ENCODE data around the gene KLF13. TPM values are rescaled to one million over a fixed set of nuclear protein-coding genes. Genes with fewer than 3 reads are reported as not detected.

Gene KLF13
- total and polyA plus RNA-seq, 2 donors (not counting 1 experiment from before 2014, with no cell fraction given): 65.5 to 140 TPM

DNA sequence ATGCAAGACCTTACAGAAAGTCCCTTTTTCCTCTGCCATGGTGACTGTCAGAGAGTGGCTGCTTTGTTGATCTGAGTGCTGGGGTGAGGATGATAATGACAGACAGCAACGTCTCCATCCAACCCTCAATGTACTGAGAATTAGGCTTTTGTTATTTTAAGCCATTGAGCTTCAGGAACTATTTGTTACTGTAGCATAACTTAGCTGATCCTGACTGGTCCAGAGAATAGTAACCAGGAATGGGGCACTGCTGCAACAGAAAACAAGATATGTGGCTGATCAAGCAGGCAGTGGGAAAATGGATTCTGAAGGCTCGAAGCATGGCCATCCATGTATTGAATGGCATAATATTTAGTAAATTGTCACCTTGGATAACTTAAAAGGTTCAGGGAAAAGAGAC is 5.2 kb upstream of the KLF13 start:
- 93% methylated on average over 2 of the region's 2 CpGs for WGBS (ENCODE audit: insufficient coverage)
- H4K20me1 ChIP-seq (ENCODE audit: control insufficient read depth, insufficient read depth, low read length, poor library complexity, severe bottlenecking): no peaks in the 10 kb centered on the region
- H3K36me3 ChIP-seq (replicated peaks in 1 of 2; ENCODE audit: control extremely low read depth in 1 of 2, control insufficient read depth in 1 of 2, extremely low read depth in 1 of 2, insufficient read depth in 2 of 2, low read length in 1 of 2): no peaks in the 10 kb centered on the region
- Mint-ChIP-seq H3K27me3 (no peaks in the 10 kb centered on the region), H3K4me1 (peaks cover 47% of the 10 kb centered on the region), H3K4me3 (no peak overlapping the region), H3K9me3 (ENCODE audit: insufficient read depth) (no peaks in the 10 kb centered on the region), H3K27ac (peak overlapping the region; percentile 5)
- TF ChIP-seq, protein P1, sequence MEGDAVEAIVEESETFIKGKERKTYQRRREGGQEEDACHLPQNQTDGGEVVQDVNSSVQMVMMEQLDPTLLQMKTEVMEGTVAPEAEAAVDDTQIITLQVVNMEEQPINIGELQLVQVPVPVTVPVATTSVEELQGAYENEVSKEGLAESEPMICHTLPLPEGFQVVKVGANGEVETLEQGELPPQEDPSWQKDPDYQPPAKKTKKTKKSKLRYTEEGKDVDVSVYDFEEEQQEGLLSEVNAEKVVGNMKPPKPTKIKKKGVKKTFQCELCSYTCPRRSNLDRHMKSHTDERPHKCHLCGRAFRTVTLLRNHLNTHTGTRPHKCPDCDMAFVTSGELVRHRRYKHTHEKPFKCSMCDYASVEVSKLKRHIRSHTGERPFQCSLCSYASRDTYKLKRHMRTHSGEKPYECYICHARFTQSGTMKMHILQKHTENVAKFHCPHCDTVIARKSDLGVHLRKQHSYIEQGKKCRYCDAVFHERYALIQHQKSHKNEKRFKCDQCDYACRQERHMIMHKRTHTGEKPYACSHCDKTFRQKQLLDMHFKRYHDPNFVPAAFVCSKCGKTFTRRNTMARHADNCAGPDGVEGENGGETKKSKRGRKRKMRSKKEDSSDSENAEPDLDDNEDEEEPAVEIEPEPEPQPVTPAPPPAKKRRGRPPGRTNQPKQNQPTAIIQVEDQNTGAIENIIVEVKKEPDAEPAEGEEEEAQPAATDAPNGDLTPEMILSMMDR (IDR thresholded peaks at IDR 0.05): no peak
- no peak for TF ChIP-seq EZH2 (IDR thresholded peaks at IDR 0.05; ENCODE audit: borderline replicate concordance, insufficient read depth, low read depth, low read length, poor library complexity, severe bottlenecking)
- H3K27ac ChIP-seq (ENCODE audit: low read length in 2 of 2): no peak overlapping the region
- POLR2A ChIA-PET: no interaction called here
- intact Hi-C loops (cut with micrococcal nuclease): loop anchor here (10.0 kb wide), 1 partner anchor 697 kb away; the partner anchor contains the start of gene ARHGAP11B
- CTCF ChIA-PET: no interaction called here
- H3K27me3 ChIP-seq (replicated peaks in 1 of 4; ENCODE audit: control extremely low read depth in 1 of 4, control insufficient read depth in 3 of 4, insufficient read depth in 4 of 4, low read length in 3 of 4): no peaks in the 10 kb centered on the region
- no peak overlapping the region for H2AFZ ChIP-seq (ENCODE audit: insufficient read depth, low read depth, low read length, poor library complexity, severe bottlenecking)
- peaks cover 33 to 44% of the 10 kb centered on the region in 2 donors for H3K4me1 ChIP-seq (ENCODE audit: control insufficient read depth in 2 of 2, insufficient read depth in 2 of 2, low read length in 2 of 2)
- H3K79me2 ChIP-seq (ENCODE audit: control insufficient read depth, insufficient read depth, low read length): peaks cover 26% of the 10 kb centered on the region
- no peaks in the 10 kb centered on the region for H3K9me3 ChIP-seq (ENCODE audit: control extremely low read depth in 1 of 3, control insufficient read depth in 2 of 3, insufficient read depth in 1 of 3, low read length in 2 of 3)
- no peak overlapping the region for H3K4me2 ChIP-seq (replicated peaks; ENCODE audit: low read depth, low read length, poor library complexity, severe bottlenecking)
- ATAC-seq (ENCODE audit: low read depth) (no peak), DNase-seq (no peak)
- no peak overlapping the region for H3K9ac ChIP-seq (ENCODE audit: low read length)
- no peak overlapping the region for H3K4me3 ChIP-seq (ENCODE audit: control extremely low read depth in 1 of 5, extremely low read depth in 1 of 5, insufficient read depth in 1 of 5, low read depth in 2 of 5, low read length in 4 of 5)

DNA sequence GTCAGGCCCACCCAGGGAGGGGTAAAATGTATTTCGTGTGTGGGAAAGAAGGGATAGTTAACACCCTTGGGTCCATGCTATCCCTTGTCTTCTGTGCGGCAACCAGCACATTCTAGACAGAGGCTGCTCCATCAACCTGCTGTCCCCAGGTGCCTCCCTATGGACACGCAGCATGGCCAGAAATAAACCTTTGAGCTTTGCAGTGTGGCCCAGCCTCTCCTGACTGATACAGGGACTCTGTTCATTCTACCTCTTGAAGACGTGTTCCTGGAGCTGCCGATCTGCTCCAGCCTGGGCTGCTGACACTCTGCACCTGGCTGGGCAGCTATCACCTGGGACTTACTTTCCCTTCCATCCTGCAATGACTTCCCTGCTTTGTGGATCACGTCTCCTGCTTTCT is 4.1 kb upstream of the KLF13 start:
- no peak overlapping the region for H2AFZ ChIP-seq (ENCODE audit: insufficient read depth, low read depth, low read length, poor library complexity, severe bottlenecking)
- no peaks in the 10 kb centered on the region for H3K36me3 ChIP-seq (replicated peaks in 1 of 2; ENCODE audit: control extremely low read depth in 1 of 2, control insufficient read depth in 1 of 2, extremely low read depth in 1 of 2, insufficient read depth in 2 of 2, low read length in 1 of 2)
- no peak overlapping the region for H3K4me3 ChIP-seq (ENCODE audit: control extremely low read depth in 1 of 5, extremely low read depth in 1 of 5, insufficient read depth in 1 of 5, low read depth in 2 of 5, low read length in 4 of 5)
- H3K4me1 Mint-ChIP-seq: peaks cover 47% of the 10 kb centered on the region
- peak overlapping the region; percentile 27 for H3K27ac Mint-ChIP-seq
- intact Hi-C loops (cut with micrococcal nuclease): loop anchor here (10.0 kb wide), 1 partner anchor 698 kb away; the partner anchor contains the start of gene ARHGAP11B
- H3K27ac ChIP-seq (ENCODE audit: low read length in 2 of 2): no peak overlapping the region
- WGBS (ENCODE audit: insufficient coverage): 78% methylated on average over 6 of the region's 6 CpGs
- TF ChIP-seq, protein P1 (IDR thresholded peaks at IDR 0.05): no peak
- TF ChIP-seq EZH2 (IDR thresholded peaks at IDR 0.05; ENCODE audit: borderline replicate concordance, insufficient read depth, low read depth, low read length, poor library complexity, severe bottlenecking): no peak
- H3K9me3 Mint-ChIP-seq (ENCODE audit: insufficient read depth): no peaks in the 10 kb centered on the region
- ChIA-PET CTCF (interaction anchor here (3.3 to 5.2 kb wide), 4 partner anchors 19 to 167 kb away, joined by 10 to 70 read pairs (median 40); no protein-coding TSS in a partner anchor), POLR2A (no interaction called here)
- H3K27me3 ChIP-seq (replicated peaks in 1 of 4; ENCODE audit: control extremely low read depth in 1 of 4, control insufficient read depth in 3 of 4, insufficient read depth in 4 of 4, low read length in 3 of 4): no peaks in the 10 kb centered on the region
- no peak overlapping the region for H3K4me3 Mint-ChIP-seq
- ATAC-seq (ENCODE audit: low read depth): no peak
- no peak overlapping the region for H3K9ac ChIP-seq (ENCODE audit: low read length)
- no peak for DNase-seq
- peaks cover 26% of the 10 kb centered on the region for H3K79me2 ChIP-seq (ENCODE audit: control insufficient read depth, insufficient read depth, low read length)
- no peaks in the 10 kb centered on the region for H4K20me1 ChIP-seq (ENCODE audit: control insufficient read depth, insufficient read depth, low read length, poor library complexity, severe bottlenecking)
- H3K27me3 Mint-ChIP-seq: no peaks in the 10 kb centered on the region
- H3K9me3 ChIP-seq (ENCODE audit: control extremely low read depth in 1 of 3, control insufficient read depth in 2 of 3, insufficient read depth in 1 of 3, low read length in 2 of 3): no peaks in the 10 kb centered on the region
- no peak overlapping the region for H3K4me2 ChIP-seq (replicated peaks; ENCODE audit: low read depth, low read length, poor library complexity, severe bottlenecking)
- peaks cover 33 to 44% of the 10 kb centered on the region in 2 donors for H3K4me1 ChIP-seq (ENCODE audit: control insufficient read depth in 2 of 2, insufficient read depth in 2 of 2, low read length in 2 of 2)

All from B cell (primary cell).